Neural cell (in vitro differentiated cells): ENCODE data around the gene CHRNA9. TPM values are rescaled to one million over a fixed set of nuclear protein-coding genes. Genes with fewer than 3 reads are reported as not detected.

Source experiments
- H2AFZ ChIP-seq: fragments of 200-600, 300-800 bp; sonication (generic), shearing (Covaris generic); 2 replicates; pipeline ENCODE4 v1.6.0; 2014; ENCODE audit warnings: low read depth, mild to moderate bottlenecking, antibody characterized with exemption, low read length, moderate library complexity
- H3F3A ChIP-seq: fragments of 200-600 bp; shearing (Covaris generic); 2 replicates; pipeline ENCODE4 v1.6.1; 2016; ENCODE audit warnings: mild to moderate bottlenecking, moderate library complexity, mixed read lengths, antibody characterized with exemption, low read length; ENCODE audit not compliant: insufficient read depth, poor library complexity, severe bottlenecking
- H3K27ac ChIP-seq: fragments of 200-600, 300-800 bp; sonication (generic), shearing (Covaris generic); 2 replicates; pipeline ENCODE4 v1.5.1; 2014; ENCODE audit warnings: mild to moderate bottlenecking, low read length, moderate library complexity
- H3K27me3 ChIP-seq: fragments of 300-800, 200-600 bp; sonication (generic), shearing (Covaris generic); 2 replicates; pipeline ENCODE4 v1.6.0; 2014; ENCODE audit warnings: mild to moderate bottlenecking, low read depth, low read length, moderate library complexity; ENCODE audit not compliant: insufficient read depth
- H3K36me3 ChIP-seq: fragments of 300-800, 200-600 bp; sonication (generic), shearing (Covaris generic); 2 replicates; pipeline ENCODE4 v1.5.1; 2014; ENCODE audit warnings: mild to moderate bottlenecking, antibody characterized with exemption, low read length, moderate library complexity; ENCODE audit not compliant: insufficient read depth
- H3K4me2 ChIP-seq: fragments of 300-800, 200-600 bp; sonication (generic), shearing (Covaris generic); 2 replicates; pipeline ENCODE4 v1.6.0; 2014; ENCODE audit warnings: mild to moderate bottlenecking, low read length
- H3K4me3 ChIP-seq: fragments of 300-800, 200-600 bp; sonication (generic), shearing (Covaris generic); 2 replicates; pipeline ENCODE4 v1.5.1; 2014; ENCODE audit warnings: mild to moderate bottlenecking, low read length, moderate library complexity
- H3K79me2 ChIP-seq: fragments of 200-600 bp; shearing (Covaris generic); replicated peaks from 2 replicates; pipeline ENCODE4 v1.6.0; 2014; ENCODE audit warnings: mild to moderate bottlenecking, low read length, moderate library complexity; ENCODE audit not compliant: insufficient read depth
- H3K9ac ChIP-seq: fragments of 300-800, 200-600 bp; sonication (generic), shearing (Covaris generic); 2 replicates; pipeline ENCODE4 v1.6.1; 2016; ENCODE audit warnings: mild to moderate bottlenecking, low read length, mixed read lengths
- H3K9me2 ChIP-seq: fragments of 200-600 bp; shearing (Covaris generic); 2 replicates; pipeline ENCODE4 v1.6.1; 2016; ENCODE audit warnings: mild to moderate bottlenecking, low read length, mixed read lengths; ENCODE audit not compliant: insufficient read depth
- H3K9me3 ChIP-seq: fragments of 200-600, 300-800 bp; sonication (generic), shearing (Covaris generic); 2 replicates; pipeline ENCODE4 v1.6.1; 2016; ENCODE audit warnings: mild to moderate bottlenecking, mixed run types, low read length, moderate library complexity, mixed read lengths
- H4K20me1 ChIP-seq: fragments of 200-600 bp; shearing (Covaris generic); 2 replicates; pipeline ENCODE4 v1.6.1; 2016; ENCODE audit warnings: mild to moderate bottlenecking, mixed run types; ENCODE audit not compliant: insufficient read depth
- CTCF ChIP-seq: fragments of 450-650 bp; IDR thresholded peaks from 2 replicates; pipeline ENCODE4 v1.5.1; 2014; ENCODE audit warnings: antibody characterized with exemption, mild to moderate bottlenecking, moderate library complexity; ENCODE audit not compliant: poor library complexity, severe bottlenecking
- EP300 ChIP-seq: fragments of 450-650 bp; conservative IDR thresholded peaks from 2 replicates; pipeline ENCODE4 v1.6.1; 2014; ENCODE audit warnings: antibody characterized with exemption, mild to moderate bottlenecking, moderate library complexity; ENCODE audit not compliant: poor library complexity, severe bottlenecking
- EZH2 ChIP-seq: fragments of 200-600, 300-800 bp; shearing (Covaris generic), sonication (generic); IDR thresholded peaks from 2 replicates; pipeline ENCODE4 v1.6.1; 2014; ENCODE audit warnings: antibody characterized with exemption, low read length, borderline replicate concordance, mild to moderate bottlenecking; ENCODE audit not compliant: insufficient read depth, poor library complexity, severe bottlenecking
- MXI1 ChIP-seq: fragments of 450-650 bp; conservative IDR thresholded peaks from 2 replicates; pipeline ENCODE4 v1.6.1; 2014; ENCODE audit warnings: antibody characterized with exemption, mild to moderate bottlenecking; ENCODE audit not compliant: poor library complexity, severe bottlenecking
- POLR2AphosphoS5 ChIP-seq: IDR thresholded peaks from 2 replicates; pipeline ENCODE4 v1.6.1; 2012
- RAD21 ChIP-seq: fragments of 450-650 bp; conservative IDR thresholded peaks from 2 replicates; pipeline ENCODE4 v1.6.1; 2014; ENCODE audit warnings: antibody characterized with exemption, mild to moderate bottlenecking, moderate library complexity
- REST ChIP-seq: IDR thresholded peaks from 2 replicates; pipeline ENCODE4 v1.6.1; 2012; ENCODE audit warnings: borderline replicate concordance
- SMC3 ChIP-seq: fragments of 450-650 bp; conservative IDR thresholded peaks from 2 replicates; pipeline ENCODE4 v1.6.1; 2014; ENCODE audit warnings: antibody characterized with exemption, mild to moderate bottlenecking, moderate library complexity; ENCODE audit not compliant: poor library complexity
- TAF1 ChIP-seq: IDR thresholded peaks from 2 replicates; pipeline ENCODE4 v1.6.1; 2012; ENCODE audit warnings: low read depth
- polyA plus RNA-seq: library from polyadenylated mRNA; depleted of rRNA; stranded (reverse); fragments of >200 nt; gene quantifications from 2 replicates; pipeline ENCODE4 v1.2.3, GENCODE V29; 2014

Gene CHRNA9
- polyA plus RNA-seq, 1 donor from 2014 or later = 0.10 TPM

GRCh38 chr4:40322811-40323210, 12.3 kb upstream of the CHRNA9 start:
- no peaks in the 10 kb centered on the region for H3K79me2 ChIP-seq
- no peaks in the 10 kb centered on the region for H3F3A ChIP-seq
- no peak for TF ChIP-seq EZH2
- no peak for TF ChIP-seq RAD21
- no peak for TF ChIP-seq EP300
- no peak for TF ChIP-seq REST
- no peak for TF ChIP-seq MXI1
- TF ChIP-seq POLR2AphosphoS5 = no peak
- TF ChIP-seq TAF1 = no peak
- TF ChIP-seq SMC3 = no peak
- no peak for TF ChIP-seq CTCF
- H3K9me2 ChIP-seq = no peaks in the 10 kb centered on the region
- H3K36me3 ChIP-seq = no peaks in the 10 kb centered on the region
- H2AFZ ChIP-seq = no peak overlapping the region
- peak overlapping the region; percentile 21 for H3K27ac ChIP-seq
- peak overlapping the region; percentile 8 for H3K9ac ChIP-seq
- H3K4me3 ChIP-seq = peak overlapping the region; percentile 20
- H3K9me3 ChIP-seq = no peaks in the 10 kb centered on the region
- H4K20me1 ChIP-seq = no peaks in the 10 kb centered on the region
- H3K4me2 ChIP-seq = no peak overlapping the region
- H3K27me3 ChIP-seq = no peaks in the 10 kb centered on the region

- H3F3A ChIP-seq = no peaks in the 10 kb centered on the region
- H3K9me2 ChIP-seq = no peaks in the 10 kb centered on the region
- no peak overlapping the region for H3K27ac ChIP-seq
- no peak overlapping the region for H3K9ac ChIP-seq
- no peak overlapping the region for H3K4me2 ChIP-seq
- no peak overlapping the region for H2AFZ ChIP-seq
- H3K36me3 ChIP-seq = no peaks in the 10 kb centered on the region
- no peaks in the 10 kb centered on the region for H3K9me3 ChIP-seq
- no peak overlapping the region for H3K4me3 ChIP-seq
- H3K27me3 ChIP-seq = no peaks in the 10 kb centered on the region
- TF ChIP-seq TAF1 (no peak), MXI1 (no peak), CTCF (no peak), EP300 (no peak), SMC3 (no peak), RAD21 (no peak), POLR2AphosphoS5 (no peak), EZH2 (no peak), REST (no peak)
- no peaks in the 10 kb centered on the region for H4K20me1 ChIP-seq
- H3K79me2 ChIP-seq = no peaks in the 10 kb centered on the region
Observed at GRCh38 chr4:40323866-40324265, 11.3 kb upstream of the CHRNA9 start.
